ENCODE data around the gene IL1RAPL1.

- TF ChIP-seq POLR2A (IDR thresholded peaks at IDR 0.05; ENCODE audit: low read depth), result no peak
- no peak for TF ChIP-seq CTCF (IDR thresholded peaks at IDR 0.05)
- TF ChIP-seq POLR2AphosphoS5 (IDR thresholded peaks at IDR 0.05), result no peak
Observed at GRCh38 chrX:29397506-29397905, 810.3 kb downstream of the IL1RAPL1 start.

Measured in esophagus muscularis mucosa (tissue), 3 donors.